Activated T-helper 1 cell treated with anti-CD3 and anti-CD28 coated beads, Interleukin-2, amount 50 U/mL, for 16 hours (primary cell): ENCODE results near the gene RPS26.
"Not testable (repeated sequence)": the region's sequence is repeated elsewhere in the genome, so short reads cannot be mapped to it uniquely, and the experiment has no call there.

Source experiments
- DNase-seq, 2 donors: peaks; one replicate each; pipeline ENCODE4 v3.0.0-alpha.2; 2020; ENCODE audit warnings: low read depth in 1 of 2, low spot score in 1 of 2

RPS26 gene

GRCh38 chr12:56020423-56021184 is 21.1 kb upstream of the RPS26 start, which contains the start of gene IKZF4:
TSS of gene IKZF4 (plus strand) at chr12:56021043. CDS start at chr12:56021494, 451 bp downstream.
- no peak for DNase-seq

- DNase-seq = no peak
Measured at GRCh38 chr12:56021889-56022497, 19.7 kb upstream of the RPS26 start.

DNA sequence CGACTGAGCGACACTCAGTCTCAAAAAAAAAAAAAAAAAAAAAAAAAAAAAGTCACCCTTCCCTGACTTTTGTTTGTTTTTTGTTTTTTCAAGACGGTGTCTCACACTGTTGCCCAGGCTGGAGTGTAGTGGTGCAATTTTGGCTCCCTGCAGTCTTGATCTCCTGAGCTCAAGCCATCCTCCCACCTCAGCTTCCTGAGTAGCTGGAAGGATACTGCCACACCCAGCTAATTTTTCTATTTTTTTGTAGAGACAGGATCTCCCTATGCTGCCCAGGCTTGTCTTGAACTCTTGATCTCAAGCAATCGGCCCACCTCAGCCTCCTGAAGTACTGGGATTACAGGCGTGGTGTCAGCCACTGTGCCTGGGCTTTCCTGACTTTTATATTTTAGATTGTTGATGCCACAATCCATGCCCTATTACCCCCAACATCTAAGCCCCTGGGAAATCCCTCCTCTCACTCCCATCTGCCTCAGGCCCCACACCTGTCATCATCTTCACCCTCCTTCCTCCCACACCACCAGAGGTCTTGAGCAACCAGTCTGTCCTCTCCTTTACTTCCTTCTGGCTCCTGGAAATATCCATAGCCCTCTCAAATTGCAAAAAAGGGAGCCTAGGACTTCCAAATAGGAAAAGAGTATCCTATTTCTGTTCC is 13.1 kb upstream of the RPS26 start:
- no peak for DNase-seq

- DNase-seq = no peak
Measured at GRCh38 chr12:56029166-56029519, 12.6 kb upstream of the RPS26 start.

DNA sequence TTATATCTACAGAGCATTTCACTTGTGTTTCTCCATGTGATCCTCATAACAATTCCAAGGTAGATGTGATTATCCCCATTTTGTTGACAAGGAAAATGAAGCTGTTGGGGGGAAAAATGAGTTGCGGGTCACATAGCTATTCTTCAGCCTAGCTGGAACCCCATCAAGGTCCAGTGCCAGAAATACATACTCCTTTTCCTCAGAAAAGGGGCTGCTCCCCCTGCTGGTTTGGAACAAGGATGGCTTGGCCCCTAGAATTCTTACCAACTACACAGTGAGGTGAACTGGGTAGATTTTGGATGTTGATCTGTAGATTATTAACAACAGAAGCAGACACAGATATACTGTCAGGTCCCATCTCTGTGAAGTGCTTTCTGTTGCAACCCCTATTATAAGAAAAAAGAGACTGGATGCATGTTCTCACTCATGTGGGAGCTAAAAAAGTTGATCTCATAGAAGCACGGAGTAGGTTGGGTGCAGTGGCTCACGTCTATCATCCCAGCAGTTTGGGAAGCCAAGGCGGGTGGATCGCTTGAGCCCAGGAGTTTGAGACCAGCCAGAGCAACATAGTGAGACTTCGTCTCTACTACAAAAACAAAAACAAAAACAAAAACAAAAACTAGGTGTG is 11.9 kb upstream of the RPS26 start:
- no peak for DNase-seq

DNA sequence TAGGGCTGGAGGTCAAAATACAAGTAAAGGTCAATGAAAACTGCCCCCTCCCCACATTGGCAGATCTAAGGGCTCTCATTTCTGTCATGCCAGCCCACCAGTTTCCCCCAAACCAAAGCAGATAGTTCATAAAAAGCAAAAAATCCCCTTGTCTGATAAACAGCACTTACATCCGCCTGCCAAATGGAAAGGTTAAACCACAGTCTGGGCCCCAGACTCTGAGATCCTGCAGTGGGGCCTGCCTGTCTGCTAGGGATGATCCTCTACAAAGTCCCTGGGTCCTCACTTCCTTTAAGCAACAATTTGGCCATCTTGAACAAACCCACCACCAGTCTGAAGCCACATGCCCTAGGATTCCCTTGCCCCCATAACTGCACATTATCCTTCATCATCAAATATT is 9.7 kb upstream of the RPS26 start:
- no peak for DNase-seq

GRCh38 chr12:56034586-56035332 is 7.0 kb upstream of the RPS26 start:
- DNase-seq = no peak

DNA sequence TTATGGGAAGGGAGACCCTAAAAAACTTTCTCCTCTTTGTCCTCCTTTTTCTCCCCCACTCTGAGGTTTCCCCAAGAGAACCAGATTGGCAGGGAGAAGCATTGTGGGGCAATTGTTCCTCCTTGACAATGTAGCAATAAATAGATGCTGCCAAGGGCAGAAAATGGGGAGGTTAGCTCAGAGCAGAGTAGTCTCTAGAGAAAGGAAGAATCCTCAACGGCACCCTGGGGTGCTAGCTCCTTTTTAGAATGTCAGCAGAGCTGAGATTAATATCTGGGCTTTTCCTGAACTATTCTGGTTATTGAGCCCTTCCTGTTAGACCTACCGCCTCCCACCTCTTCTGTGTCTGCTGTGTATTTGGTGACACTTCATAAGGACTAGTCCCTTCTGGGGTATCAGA is 4.6 kb upstream of the RPS26 start:
- DNase-seq = no peak

DNA sequence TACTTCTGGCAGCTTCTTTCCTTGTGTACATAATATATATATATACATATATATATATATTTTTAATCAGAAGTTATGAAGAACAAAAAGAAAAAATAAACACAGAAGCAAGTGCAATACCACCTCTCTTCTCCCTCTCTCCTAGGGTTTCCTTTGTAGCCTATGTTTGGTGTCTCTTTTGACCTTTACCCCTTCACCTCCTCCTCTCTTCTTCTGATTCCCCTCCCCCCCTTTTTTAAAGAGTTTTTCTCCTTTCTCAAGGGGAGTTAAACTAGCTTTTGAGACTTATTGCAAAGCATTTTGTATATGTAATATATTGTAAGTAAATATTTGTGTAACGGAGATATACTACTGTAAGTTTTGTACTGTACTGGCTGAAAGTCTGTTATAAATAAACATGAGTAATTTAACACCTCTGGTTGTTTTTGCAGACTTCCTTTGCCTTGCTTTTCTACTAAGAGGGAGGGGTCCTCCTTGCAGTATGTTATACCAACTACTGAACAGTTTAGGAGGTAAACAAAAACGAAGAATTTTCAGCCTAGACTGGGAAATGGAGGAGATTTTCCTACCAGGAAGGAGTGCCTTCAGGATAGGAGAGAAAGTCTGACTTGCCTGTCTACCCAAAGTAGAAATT is 3.6 kb upstream of the RPS26 start:
- no peak for DNase-seq

GRCh38 chr12:56040151-56040550 is 1.6 kb upstream of the RPS26 start:
- no peak for DNase-seq

DNA sequence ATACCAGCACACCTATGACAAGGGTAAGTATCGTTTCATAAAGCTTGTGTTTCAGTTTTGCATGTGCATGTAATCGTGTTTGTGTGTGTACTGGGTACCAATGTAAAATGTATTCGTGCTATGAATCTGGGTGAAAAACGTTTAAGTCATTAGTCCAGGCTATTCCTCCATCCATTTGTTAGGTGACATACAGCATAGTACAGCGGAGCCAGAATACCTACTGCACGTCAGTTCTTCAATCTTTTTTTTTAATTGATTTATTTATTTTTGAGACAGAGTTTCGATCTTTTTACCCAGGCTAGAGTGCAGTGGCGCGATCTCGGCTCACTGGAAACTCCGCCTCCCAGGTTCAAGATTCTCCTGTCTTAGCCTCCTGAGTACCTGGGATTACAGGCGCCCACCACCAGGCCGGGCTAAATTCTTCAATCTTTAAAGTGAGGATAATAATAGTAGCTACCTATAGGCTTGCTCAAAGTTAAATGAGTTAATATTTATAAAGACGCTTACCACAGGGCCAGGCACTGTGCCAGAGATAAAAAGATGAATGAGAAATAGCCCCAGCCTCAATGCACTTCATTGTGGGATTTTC is 661 bp upstream of the RPS26 start:
- DNase-seq = no peak

DNA sequence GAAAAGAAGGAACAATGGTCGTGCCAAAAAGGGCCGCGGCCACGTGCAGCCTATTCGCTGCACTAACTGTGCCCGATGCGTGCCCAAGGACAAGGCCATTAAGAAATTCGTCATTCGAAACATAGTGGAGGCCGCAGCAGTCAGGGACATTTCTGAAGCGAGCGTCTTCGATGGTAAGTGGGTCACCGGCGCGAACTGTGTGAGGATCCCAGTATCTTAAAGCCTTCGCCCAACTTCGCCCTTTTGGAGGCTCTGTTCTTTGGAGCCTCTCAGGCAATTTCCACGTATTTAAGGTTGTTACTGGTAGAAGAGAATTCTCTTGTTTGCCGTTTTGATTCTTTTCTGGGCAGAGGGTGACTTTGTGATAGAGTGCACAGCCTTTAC is 704 bp downstream of the RPS26 start:
- not testable (repeated sequence) for DNase-seq

- no peak for DNase-seq
Measured at GRCh38 chr12:56042843-56043242, 1.1 kb downstream of the RPS26 start.

DNA sequence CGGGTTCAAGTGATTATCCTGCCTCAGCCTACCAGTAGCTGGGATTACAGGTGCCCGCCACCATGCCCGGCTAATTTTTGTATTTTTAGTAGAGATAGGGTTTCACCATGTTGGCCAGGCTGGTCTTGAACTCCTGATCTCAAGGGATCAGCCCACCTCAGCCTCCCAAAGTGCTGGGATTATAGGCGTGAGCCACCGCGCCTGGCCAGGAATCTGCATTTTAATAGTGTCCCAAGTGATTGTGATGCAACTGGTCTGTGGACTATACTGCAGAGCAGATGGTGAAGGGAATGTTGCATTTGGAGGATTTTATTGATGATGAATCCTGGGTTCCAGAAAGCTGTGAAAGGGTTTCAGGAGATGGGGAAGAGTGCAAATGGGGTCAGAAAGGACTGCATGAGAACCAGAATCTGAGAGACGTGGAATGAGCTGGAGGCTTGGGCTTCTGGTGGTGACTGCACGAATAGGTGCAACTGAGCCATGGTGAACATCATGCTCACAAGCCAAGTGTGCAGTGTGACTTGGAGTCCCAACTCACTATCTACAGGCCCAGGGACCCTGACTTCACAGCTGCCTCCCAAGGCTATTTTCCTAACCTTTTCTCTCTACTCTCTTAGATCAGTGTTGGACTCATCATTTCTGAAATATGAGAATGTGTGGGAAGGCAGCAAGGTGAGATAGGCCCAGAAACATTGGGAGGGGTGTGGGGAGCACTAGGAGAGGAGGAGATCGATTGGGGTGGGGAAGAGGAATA is 4.5 kb downstream of the RPS26 start:
- DNase-seq = no peak

- no peak for DNase-seq
Measured at GRCh38 chr12:56053407-56053893, 11.7 kb downstream of the RPS26 start.

DNA sequence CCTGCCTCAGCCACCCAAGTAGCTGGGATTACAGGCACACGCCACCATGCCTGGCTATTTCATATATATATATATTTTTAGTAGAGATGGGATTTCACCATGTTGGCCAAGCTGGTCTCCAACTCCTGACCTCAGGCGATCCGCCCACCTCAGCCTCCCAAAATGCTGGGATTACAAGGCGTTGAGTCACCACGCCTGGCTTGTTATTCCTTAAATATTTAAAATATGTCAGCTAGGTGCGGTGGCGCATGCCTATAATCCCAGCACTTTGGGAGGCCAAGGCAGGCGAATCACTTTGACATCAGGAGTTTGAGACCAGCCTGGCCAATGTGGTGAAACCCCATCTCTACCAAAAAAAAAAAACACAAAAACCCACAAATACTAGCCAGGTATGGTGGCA is 18.2 kb downstream of the RPS26 start:
- DNase-seq = not testable (repeated sequence)

DNA sequence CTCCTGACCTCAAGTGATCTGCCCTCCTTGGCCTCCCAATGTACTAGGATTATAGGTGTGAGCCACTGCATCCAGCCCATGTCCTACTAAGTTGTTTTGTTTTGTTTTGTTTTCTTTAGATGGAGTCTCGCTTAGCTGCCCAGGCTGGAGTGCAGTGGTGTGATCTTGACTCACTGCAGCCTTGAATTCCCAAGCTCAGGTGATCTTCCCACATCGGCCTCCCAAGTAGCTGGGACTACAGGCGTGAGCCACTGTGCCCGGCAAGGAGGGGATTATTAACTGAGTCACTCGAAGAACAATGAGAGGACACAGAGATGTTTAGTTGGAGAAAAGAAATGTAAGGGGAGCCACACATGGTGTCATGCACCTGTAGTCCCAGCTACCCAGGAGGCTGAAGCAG is 20.3 kb downstream of the RPS26 start:
- no peak for DNase-seq

- DNase-seq = no peak
Measured at GRCh38 chr12:56062996-56063395, 21.3 kb downstream of the RPS26 start.

DNA sequence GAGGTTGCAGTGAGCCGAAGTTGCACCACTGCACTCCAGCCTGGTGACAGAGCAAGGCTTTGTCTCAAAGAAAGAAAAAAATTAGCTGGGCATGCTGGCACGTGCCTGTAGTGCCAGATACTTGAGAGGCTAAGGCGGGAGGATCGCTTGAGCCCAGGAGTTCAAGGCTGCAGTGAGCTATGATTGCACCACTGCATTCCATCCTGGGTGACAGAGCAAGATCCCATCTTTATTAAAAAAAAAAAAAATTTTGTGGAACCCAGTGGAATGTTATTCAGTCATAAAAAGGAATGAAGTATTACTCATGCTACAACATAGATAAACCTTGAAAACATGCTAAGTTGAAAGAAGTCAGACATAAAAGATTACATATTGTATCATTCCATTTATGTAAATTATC is 29.9 kb downstream of the RPS26 start:
- no peak for DNase-seq

DNA sequence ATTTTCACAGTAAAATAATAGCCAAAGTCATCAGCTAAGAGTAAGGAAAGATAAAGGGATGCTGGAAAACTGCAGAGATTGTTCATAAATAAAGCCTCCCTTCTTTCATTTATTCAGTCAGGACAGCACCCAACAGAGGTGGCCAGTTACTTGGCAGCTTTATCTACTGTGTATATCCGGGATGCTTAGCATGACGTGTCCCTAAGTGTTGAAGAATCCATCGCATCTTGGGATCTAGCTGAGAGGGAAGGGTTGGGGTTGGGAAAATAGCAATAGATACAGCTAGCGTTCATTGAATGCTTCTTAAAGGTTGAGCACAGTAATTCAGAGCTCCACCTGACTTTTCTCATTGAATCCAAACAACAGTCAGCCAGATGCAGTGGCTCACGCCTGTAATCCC is 32.7 kb downstream of the RPS26 start:
- no peak for DNase-seq
